ENCODE measurements around the gene BOLA1.

BOLA1 gene

GRCh38 chr1:149917571-149918144 is 18.3 kb downstream of the BOLA1 start, which contains the start of gene SV2A (continued):
- TF ChIP-seq ATF2 (tag by site-specific recombination; IDR thresholded peaks at IDR 0.05; ENCODE audit: low read depth) = no peak
- no peak for TF ChIP-seq INSM2 (tag by site-specific recombination; IDR thresholded peaks at IDR 0.05)
- TF ChIP-seq BCL6B (tag by site-specific recombination; IDR thresholded peaks at IDR 0.05) = no peak
- TF ChIP-seq ZNF768 (tag by site-specific recombination; IDR thresholded peaks at IDR 0.05) = no peak
- TF ChIP-seq ZNF48 (tag by site-specific recombination; IDR thresholded peaks at IDR 0.05) = no peak
- TF ChIP-seq ZNF292 (tag by site-specific recombination; IDR thresholded peaks at IDR 0.05; ENCODE audit: borderline replicate concordance, low read depth) = no peak
- TF ChIP-seq ZBTB48 (tag by site-specific recombination; IDR thresholded peaks at IDR 0.05) = no peak
- no peak for TF ChIP-seq MEIS1 (CRISPR knock-in tag; IDR thresholded peaks at IDR 0.05; ENCODE audit: borderline replicate concordance)
- peak; percentile 21 for TF ChIP-seq ZBTB26 (tag by site-specific recombination; optimal IDR thresholded peaks at IDR 0.05)
- TF ChIP-seq ZNF791 (tag by site-specific recombination; IDR thresholded peaks at IDR 0.05) = no peak
- 0 out of 2 replicates have a peak, but pooled peaks have one; percentile 12 for TF ChIP-seq ZNF394 (tag by site-specific recombination; IDR thresholded peaks at IDR 0.05; ENCODE audit: borderline replicate concordance)
- TF ChIP-seq KLF7 (tag by site-specific recombination; IDR thresholded peaks at IDR 0.05; ENCODE audit: borderline replicate concordance) = no peak
- TF ChIP-seq ZNF175 (tag by site-specific recombination; IDR thresholded peaks at IDR 0.05) = no peak
- TF ChIP-seq ZNF391 (tag by site-specific recombination; IDR thresholded peaks at IDR 0.05; ENCODE audit: borderline replicate concordance, low read depth) = no peak
- TF ChIP-seq ZNF555 (tag by site-specific recombination; conservative IDR thresholded peaks at IDR 0.05) = no peak
- TF ChIP-seq ZNF426 (tag by site-specific recombination; IDR thresholded peaks at IDR 0.05) = no peak
- TF ChIP-seq ZBTB20 (tag by site-specific recombination; IDR thresholded peaks at IDR 0.05) = peak; percentile 59
- TF ChIP-seq ZNF621 (tag by site-specific recombination; IDR thresholded peaks at IDR 0.05) = no peak
- TF ChIP-seq KLF17 (tag by site-specific recombination; IDR thresholded peaks at IDR 0.05) = 0 out of 2 replicates have a peak, but pooled peaks have one; percentile 24
- TF ChIP-seq PRDM6 (tag by site-specific recombination; IDR thresholded peaks at IDR 0.05) = no peak
- TF ChIP-seq SP7 (tag by site-specific recombination; IDR thresholded peaks at IDR 0.05) = peak; percentile 22; the same call in 1 of the 2 replicates
- TF ChIP-seq ZNF626 (tag by site-specific recombination; IDR thresholded peaks at IDR 0.05) = no peak
- TF ChIP-seq GLI4 (tag by site-specific recombination; IDR thresholded peaks at IDR 0.05) = no peak
- TF ChIP-seq ZSCAN16 (tag by site-specific recombination; IDR thresholded peaks at IDR 0.05) = no peak
- no peak for TF ChIP-seq ZBTB8A (tag by site-specific recombination; IDR thresholded peaks at IDR 0.05)
- no peak for TF ChIP-seq ZBTB44 (tag by site-specific recombination; IDR thresholded peaks at IDR 0.05)
- TF ChIP-seq ZNF571 (tag by site-specific recombination; IDR thresholded peaks at IDR 0.05) = no peak

All from HEK293 (cell line).